ENCODE results near the gene BLNK. TPM values are rescaled to one million over a fixed set of nuclear protein-coding genes. Genes with fewer than 3 reads are reported as not detected.

Gene BLNK
- polyA plus RNA-seq, 2 of the 4 experiments (the other 2 are of a cell fraction), result not detected

- POLR2A ChIA-PET, result no interaction called here
- no peak for TF ChIP-seq HES2 (IDR thresholded peaks at IDR 0.05)
- TF ChIP-seq JUN (IDR thresholded peaks at IDR 0.05), result no peak
- TF ChIP-seq ZC3H11A (IDR thresholded peaks at IDR 0.05), result no peak
- TF ChIP-seq SMC3 (IDR thresholded peaks at IDR 0.05), result no peak
- no peak for TF ChIP-seq RFX5 (IDR thresholded peaks at IDR 0.05)
- TF ChIP-seq GATA3 (IDR thresholded peaks at IDR 0.05; ENCODE audit: borderline replicate concordance), result no peak
- TF ChIP-seq ZFP36 (IDR thresholded peaks at IDR 0.05; ENCODE audit: borderline replicate concordance, partially characterized antibody), result no peak
- TF ChIP-seq ELK1 (IDR thresholded peaks at IDR 0.05; ENCODE audit: low read depth, low read length), result no peak
- no peak for TF ChIP-seq CHD4 (IDR thresholded peaks at IDR 0.05; ENCODE audit: borderline replicate concordance)
- TF ChIP-seq CTCF (IDR thresholded peaks at IDR 0.05), result no peak
- no peak for TF ChIP-seq CBX2 (IDR thresholded peaks at IDR 0.05; ENCODE audit: borderline replicate concordance, low read depth)
- TF ChIP-seq HEYL (CRISPR knock-in tag; IDR thresholded peaks at IDR 0.05), result no peak
- no peak for TF ChIP-seq NPAS2 (CRISPR knock-in tag; IDR thresholded peaks at IDR 0.05; ENCODE audit: borderline replicate concordance)
- no peak for TF ChIP-seq HDAC2 (IDR thresholded peaks at IDR 0.05)
- no peak for TF ChIP-seq EHF (CRISPR knock-in tag; IDR thresholded peaks at IDR 0.05)
- no peak for TF ChIP-seq PBX3 (IDR thresholded peaks at IDR 0.05)
- no peak for TF ChIP-seq MAX (IDR thresholded peaks at IDR 0.05)
- no peak for TF ChIP-seq KDM1A (IDR thresholded peaks at IDR 0.05; ENCODE audit: low read depth)
- WGBS (ENCODE audit: missing lambda C conversion rate), result 59% methylated on average over 2 of the region's 2 CpGs
- DNase-seq (ENCODE audit: low read depth in 1 of 2, low spot score in 1 of 2) (no peak), ATAC-seq (no peak), FAIRE-seq (no peak)
- H3K9me3 ChIP-seq, result no peaks in the 10 kb centered on the region
- no peaks in the 10 kb centered on the region for H3K4me1 ChIP-seq
- CTCF ChIA-PET, result interaction anchor here (1.1 kb wide), 1 partner anchor 46 kb away, joined by 4 read pairs; no protein-coding TSS in a partner anchor
- H3K4me2 ChIP-seq, result no peak overlapping the region
- H3K4me3 ChIP-seq, result no peak overlapping the region
- H3K27ac ChIP-seq, result no peak overlapping the region
Measured at GRCh38 chr10:96275685-96276418, 4.5 kb upstream of the BLNK start.

GRCh38 chr10:96272316-96273280 lies 1.2 kb upstream of the BLNK start:
- no peak for FAIRE-seq
- Histone ChIP-seq H3K4me2 (no peak overlapping the region), H3K9me3 (no peaks in the 10 kb centered on the region), H3K4me3 (no peak overlapping the region), H3K27ac (no peak overlapping the region), H3K4me1 (no peaks in the 10 kb centered on the region)
- CTCF ChIA-PET, result interaction anchor here (0.8 to 1.7 kb wide), 2 partner anchors 43 to 256 kb away, joined by 4 to 6 read pairs; no protein-coding TSS in a partner anchor
- whole genome bisulfite sequencing (ENCODE audit: missing lambda C conversion rate), result 24% methylated on average over 8 of the region's 8 CpGs
- POLR2A ChIA-PET, result no interaction called here
- no peak for DNase-seq (ENCODE audit: low read depth in 1 of 2, low spot score in 1 of 2)
- ATAC-seq, result no peak
- TF ChIP-seq RFX5 (IDR thresholded peaks at IDR 0.05) (no peak), ESRRA (IDR thresholded peaks at IDR 0.05; ENCODE audit: borderline replicate concordance, low read length) (no peak), EHF (CRISPR knock-in tag; IDR thresholded peaks at IDR 0.05) (no peak), ZNF302 (CRISPR knock-in tag; IDR thresholded peaks at IDR 0.05) (no peak), EHMT2 (IDR thresholded peaks at IDR 0.05; ENCODE audit: low read depth) (no peak), NR3C1 (IDR thresholded peaks at IDR 0.05) (no peak), CTCF (IDR thresholded peaks at IDR 0.05) (no peak), RCOR1 (IDR thresholded peaks at IDR 0.05; ENCODE audit: low read depth, low read length) (no peak), EP300 (IDR thresholded peaks at IDR 0.05) (no peak), CHD2 (IDR thresholded peaks at IDR 0.05; ENCODE audit: low read length, partially characterized antibody) (no peak), JUNB (IDR thresholded peaks at IDR 0.05) (no peak), PHF8 (IDR thresholded peaks at IDR 0.05; ENCODE audit: borderline replicate concordance, low read depth) (no peak), GATA3 (IDR thresholded peaks at IDR 0.05; ENCODE audit: borderline replicate concordance) (no peak), CBX8 (IDR thresholded peaks at IDR 0.05) (no peak), NPAS2 (CRISPR knock-in tag; IDR thresholded peaks at IDR 0.05; ENCODE audit: borderline replicate concordance) (no peak), POLR2AphosphoS2 (conservative IDR thresholded peaks at IDR 0.05; ENCODE audit: low read length) (no peak), SMC3 (IDR thresholded peaks at IDR 0.05) (no peak), CBX2 (IDR thresholded peaks at IDR 0.05; ENCODE audit: borderline replicate concordance, low read depth) (no peak), CHD4 (IDR thresholded peaks at IDR 0.05; ENCODE audit: borderline replicate concordance) (no peak)
